ENCODE results near the gene MOB3B.

Gene MOB3B

GRCh38 chr9:27447031-27447683 is 82.5 kb downstream of the MOB3B start:
- DNase-seq (ENCODE audit: low spot score): no peak

GRCh38 chr9:27445688-27446087 is 83.9 kb downstream of the MOB3B start:
- no peak for DNase-seq (ENCODE audit: low spot score)

GRCh38 chr9:27445057-27445595 is 84.5 kb downstream of the MOB3B start:
- DNase-seq (ENCODE audit: low spot score): no peak

GRCh38 chr9:27442464-27442863 is 87.2 kb downstream of the MOB3B start:
- DNase-seq (ENCODE audit: low spot score): no peak

- no peak for DNase-seq (ENCODE audit: low spot score)
Observed at GRCh38 chr9:27441741-27442070, 87.9 kb downstream of the MOB3B start.

GRCh38 chr9:27440888-27441740 is 88.5 kb downstream of the MOB3B start:
- DNase-seq (ENCODE audit: low spot score): no peak

GRCh38 chr9:27438522-27438921 is 91.1 kb downstream of the MOB3B start:
- no peak for DNase-seq (ENCODE audit: low spot score)

GRCh38 chr9:27437652-27438373 is 91.8 kb downstream of the MOB3B start:
- DNase-seq (ENCODE audit: low spot score): no peak

- peak; percentile 33 for DNase-seq (ENCODE audit: low spot score)
Observed at GRCh38 chr9:27436234-27436633, 93.4 kb downstream of the MOB3B start.

GRCh38 chr9:27433631-27434325 is 95.8 kb downstream of the MOB3B start:
- no peak for DNase-seq (ENCODE audit: low spot score)

GRCh38 chr9:27432308-27432707 is 97.3 kb downstream of the MOB3B start:
- DNase-seq (ENCODE audit: low spot score): no peak

- no peak for DNase-seq (ENCODE audit: low spot score)
Observed at GRCh38 chr9:27431543-27432147, 98.0 kb downstream of the MOB3B start.

- DNase-seq (ENCODE audit: low spot score): no peak
Observed at GRCh38 chr9:27430750-27431535, 98.7 kb downstream of the MOB3B start.

- DNase-seq (ENCODE audit: low spot score): no peak
Observed at GRCh38 chr9:27429917-27430316, 99.7 kb downstream of the MOB3B start.

GRCh38 chr9:27429436-27429835 is 100.2 kb downstream of the MOB3B start:
- no peak for DNase-seq (ENCODE audit: low spot score)

- DNase-seq (ENCODE audit: low spot score): no peak
Observed at GRCh38 chr9:27428551-27428950, 101.1 kb downstream of the MOB3B start.

GRCh38 chr9:27427272-27427643 is 102.4 kb downstream of the MOB3B start:
- no peak for DNase-seq (ENCODE audit: low spot score)

- DNase-seq (ENCODE audit: low spot score): no peak
Observed at GRCh38 chr9:27426511-27427271, 102.9 kb downstream of the MOB3B start.

- no peak for DNase-seq (ENCODE audit: low spot score)
Observed at GRCh38 chr9:27425827-27426510, 103.6 kb downstream of the MOB3B start.

Data from HuH-7 (cell line).